IMR-90 (cell line): ENCODE measurements around the gene LTBP1.

Experiments used
- MAFK ChIP-seq: IDR thresholded peaks from 2 replicates; pipeline ENCODE4 v1.6.1; 2012; ENCODE audit warnings: low read depth, low read length, improper control_type of control experiment
- MXI1 ChIP-seq: IDR thresholded peaks from 2 replicates; pipeline ENCODE4 v1.6.1; 2012; ENCODE audit warnings: low read depth, mild to moderate bottlenecking, low read length, moderate library complexity, borderline replicate concordance
- TF ChIP-seq, protein P1 (sequence below): fragments of 150-350 bp; IDR thresholded peaks from 2 replicates; pipeline ENCODE4 v1.6.1; 2017; ENCODE audit warnings: mild to moderate bottlenecking, antibody characterized with exemption, low read length, low read depth

GRCh38 chr2:33437297-33437696, 490.5 kb downstream of the LTBP1 start:
- TF ChIP-seq MAFK (peak; percentile 38; the same call in 1 of the 2 replicates), MXI1 (no peak)
- TF ChIP-seq, protein P1, sequence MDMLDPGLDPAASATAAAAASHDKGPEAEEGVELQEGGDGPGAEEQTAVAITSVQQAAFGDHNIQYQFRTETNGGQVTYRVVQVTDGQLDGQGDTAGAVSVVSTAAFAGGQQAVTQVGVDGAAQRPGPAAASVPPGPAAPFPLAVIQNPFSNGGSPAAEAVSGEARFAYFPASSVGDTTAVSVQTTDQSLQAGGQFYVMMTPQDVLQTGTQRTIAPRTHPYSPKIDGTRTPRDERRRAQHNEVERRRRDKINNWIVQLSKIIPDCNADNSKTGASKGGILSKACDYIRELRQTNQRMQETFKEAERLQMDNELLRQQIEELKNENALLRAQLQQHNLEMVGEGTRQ, result no peak
